Measurements from ENCODE around the gene HTRA2.

DNA sequence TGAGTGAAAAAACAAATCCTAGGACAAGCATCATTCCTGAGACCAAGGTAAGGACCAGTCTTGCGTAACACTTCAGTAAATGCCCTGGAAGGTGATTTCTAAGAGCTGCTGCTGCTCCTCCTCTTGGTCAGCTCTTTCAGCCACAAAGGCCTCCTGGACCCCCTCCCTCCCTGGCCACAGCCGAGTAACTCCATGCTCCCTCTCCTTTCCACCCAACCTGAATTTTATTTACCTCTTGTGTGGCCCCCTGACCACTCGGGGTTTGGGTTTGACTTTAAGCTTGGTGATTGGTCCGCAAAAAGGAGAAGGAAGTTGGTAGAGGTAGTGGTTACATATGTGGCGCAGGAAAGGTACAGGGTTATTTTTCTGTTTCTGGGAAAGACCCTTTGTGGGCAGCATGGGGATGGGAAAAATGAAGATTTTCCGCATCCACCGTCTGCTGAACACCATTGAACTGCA lies 9.2 kb downstream of the HTRA2 start:
- TF ChIP-seq, protein P1, sequence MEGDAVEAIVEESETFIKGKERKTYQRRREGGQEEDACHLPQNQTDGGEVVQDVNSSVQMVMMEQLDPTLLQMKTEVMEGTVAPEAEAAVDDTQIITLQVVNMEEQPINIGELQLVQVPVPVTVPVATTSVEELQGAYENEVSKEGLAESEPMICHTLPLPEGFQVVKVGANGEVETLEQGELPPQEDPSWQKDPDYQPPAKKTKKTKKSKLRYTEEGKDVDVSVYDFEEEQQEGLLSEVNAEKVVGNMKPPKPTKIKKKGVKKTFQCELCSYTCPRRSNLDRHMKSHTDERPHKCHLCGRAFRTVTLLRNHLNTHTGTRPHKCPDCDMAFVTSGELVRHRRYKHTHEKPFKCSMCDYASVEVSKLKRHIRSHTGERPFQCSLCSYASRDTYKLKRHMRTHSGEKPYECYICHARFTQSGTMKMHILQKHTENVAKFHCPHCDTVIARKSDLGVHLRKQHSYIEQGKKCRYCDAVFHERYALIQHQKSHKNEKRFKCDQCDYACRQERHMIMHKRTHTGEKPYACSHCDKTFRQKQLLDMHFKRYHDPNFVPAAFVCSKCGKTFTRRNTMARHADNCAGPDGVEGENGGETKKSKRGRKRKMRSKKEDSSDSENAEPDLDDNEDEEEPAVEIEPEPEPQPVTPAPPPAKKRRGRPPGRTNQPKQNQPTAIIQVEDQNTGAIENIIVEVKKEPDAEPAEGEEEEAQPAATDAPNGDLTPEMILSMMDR (IDR thresholded peaks at IDR 0.05) = no peak
- no peak for TF ChIP-seq POLR2A (IDR thresholded peaks at IDR 0.05)
